ENCODE results near the gene PTCH2. TPM values are rescaled to one million over a fixed set of nuclear protein-coding genes. Genes with fewer than 3 reads are reported as not detected.

PTCH2 gene
- total RNA-seq, 2 donors from 2014 or later = 0.58 to 0.59 TPM

Other genes with a start within 250 kb of the PTCH2 start
- 10 to 100 TPM; 11.1 to 11.4 TPM for gene TMEM53, start 168.8 kb downstream of the PTCH2 start, total RNA-seq
- 1 to 10 TPM in 1 of 2 donors, under 1 TPM in 1; 0.16 to 1.2 TPM for gene ARMH1, start 168.5 kb downstream of the PTCH2 start, total RNA-seq
- gene RNU5D-1, start 112.1 kb downstream of the PTCH2 start, total RNA-seq = not detected
- gene KIF2C, start 103.4 kb downstream of the PTCH2 start, total RNA-seq = 1 to 10 TPM; 1.2 TPM
- 100 to 1,000 TPM; 950 to 999 TPM for gene RPS8, start 67.7 kb downstream of the PTCH2 start, total RNA-seq
- under 1 TPM; 0.12 to 0.31 TPM for gene BEST4, start 55.1 kb downstream of the PTCH2 start, total RNA-seq
- 10 to 100 TPM in 1 of 2 donors, 1 to 10 TPM in 1; 7.6 to 16.1 TPM for gene PLK3, start 42.9 kb downstream of the PTCH2 start, total RNA-seq
- gene DYNLT4, start 35.9 kb downstream of the PTCH2 start, total RNA-seq = under 1 TPM; 0.71 to 0.79 TPM
- gene BTBD19, start 34.7 kb downstream of the PTCH2 start, total RNA-seq = 1 to 10 TPM; 4.0 to 8.6 TPM
- 10 to 100 TPM; 26.2 to 34.0 TPM for gene EIF2B3, start 143.3 kb upstream of the PTCH2 start, total RNA-seq
- 10 to 100 TPM; 18.9 to 24.2 TPM for gene HECTD3, start 168.1 kb upstream of the PTCH2 start, total RNA-seq
- gene UROD, start 169.0 kb upstream of the PTCH2 start, total RNA-seq = 10 to 100 TPM; 63.4 to 65.1 TPM